Peyer's patch (tissue), 4 donors: Measurements from ENCODE around the gene DMC1. TPM values are rescaled to one million over a fixed set of nuclear protein-coding genes. Genes with fewer than 3 reads are reported as not detected.

Experiments used
- DNase-seq, 3 donors: peaks; one replicate each; pipeline ENCODE4 v3.0.0-alpha.2; 2017 to 2019
- H3K27ac ChIP-seq, 4 donors: fragments of 200-600 bp; sonication (generic); one replicate each; pipeline ENCODE4 v1.5.1; 2016 to 2019
- H3K27me3 ChIP-seq, 2 donors: fragments of 200-600 bp; sonication (generic); one replicate each; pipeline ENCODE4 v1.5.1; 2019
- H3K36me3 ChIP-seq, 3 donors: fragments of 200-600 bp; sonication (generic); one replicate each; pipeline ENCODE4 v1.5.1; 2016 to 2019
- H3K4me1 ChIP-seq, 4 donors: fragments of 200-600 bp; sonication (generic); one replicate each; pipeline ENCODE4 v1.5.1; 2016 to 2019
- H3K4me3 ChIP-seq, 4 donors: fragments of 200-600 bp; sonication (generic); 1 replicate in 3 of 4; 2 replicates in 1 of 4; pipeline ENCODE4 v1.5.1; 2016 to 2019; ENCODE audit warnings: mild to moderate bottlenecking in 1 of 4
- H3K9me3 ChIP-seq, 4 donors: fragments of 200-600 bp; sonication (generic); one replicate each; pipeline ENCODE4 v1.5.1; 2016 to 2019; ENCODE audit warnings: mild to moderate bottlenecking in 1 of 4
- CTCF ChIP-seq, 6 experiments: fragments of 450-650 bp in 4 of 6; fragments of 200-600 bp in 2 of 6; sonication (generic) in 1 of 6; IDR thresholded peaks; one replicate each; pipeline ENCODE4 v1.5.1; 2017 to 2019; ENCODE audit warnings: antibody characterized with exemption in 6 of 6, mild to moderate bottlenecking in 3 of 6, moderate library complexity in 1 of 6
- POLR2A ChIP-seq, 2 donors: fragments of 450-650 bp; IDR thresholded peaks; one replicate each; pipeline ENCODE4 v1.5.1; 2017; ENCODE audit warnings: antibody characterized with exemption in 2 of 2, mild to moderate bottlenecking in 2 of 2, moderate library complexity in 2 of 2
- total RNA-seq, 4 donors: library from RNA; depleted of rRNA; stranded (reverse); fragments of >200 nt; gene quantifications; one replicate each; pipeline ENCODE4 v1.1.0, GENCODE V29; 2016

The DMC1 gene
- total RNA-seq, 4 donors from 2014 or later, result 4.2 TPM; not detected in 3

- Histone ChIP-seq H3K4me1 (peaks cover 0 to 7% (median under 1%) of the 10 kb centered on the region in 4 donors), H3K4me3 (no peak overlapping the region), H3K36me3 (no peaks in the 10 kb centered on the region), H3K27me3 (no peaks in the 10 kb centered on the region), H3K9me3 (no peaks in the 10 kb centered on the region), H3K27ac (no peak overlapping the region)
- no peak for DNase-seq
- no peak for TF ChIP-seq POLR2A (IDR thresholded peaks at IDR 0.05)
- TF ChIP-seq CTCF (IDR thresholded peaks at IDR 0.05), result no peak
Observed at GRCh38 chr22:38565441-38565840, 4.5 kb downstream of the DMC1 start.

GRCh38 chr22:38564669-38565068 lies 5.3 kb downstream of the DMC1 start:
- Histone ChIP-seq H3K4me1 (peaks cover 0 to 5% (median 0%) of the 10 kb centered on the region in 4 donors), H3K27ac (no peak overlapping the region), H3K27me3 (no peaks in the 10 kb centered on the region), H3K36me3 (no peaks in the 10 kb centered on the region), H3K9me3 (no peaks in the 10 kb centered on the region), H3K4me3 (no peak overlapping the region)
- DNase-seq, result no peak
- no peak for TF ChIP-seq POLR2A (IDR thresholded peaks at IDR 0.05)
- no peak for TF ChIP-seq CTCF (IDR thresholded peaks at IDR 0.05)

- DNase-seq, result no peak
- Histone ChIP-seq H3K27me3 (no peaks in the 10 kb centered on the region), H3K4me1 (no peaks in the 10 kb centered on the region), H3K36me3 (no peaks in the 10 kb centered on the region), H3K27ac (no peak overlapping the region), H3K4me3 (no peak overlapping the region), H3K9me3 (no peaks in the 10 kb centered on the region)
- TF ChIP-seq CTCF (IDR thresholded peaks at IDR 0.05), result no peak
- TF ChIP-seq POLR2A (IDR thresholded peaks at IDR 0.05), result no peak
Observed at GRCh38 chr22:38554281-38554680, 15.7 kb downstream of the DMC1 start.

- H3K27ac ChIP-seq, result no peak overlapping the region
- no peak for DNase-seq
- H3K36me3 ChIP-seq, result no peaks in the 10 kb centered on the region
- H3K4me3 ChIP-seq, result no peak overlapping the region
- no peaks in the 10 kb centered on the region for H3K4me1 ChIP-seq
- no peaks in the 10 kb centered on the region for H3K27me3 ChIP-seq
- H3K9me3 ChIP-seq, result no peaks in the 10 kb centered on the region
- TF ChIP-seq CTCF (IDR thresholded peaks at IDR 0.05) (no peak), POLR2A (IDR thresholded peaks at IDR 0.05) (no peak)
Observed at GRCh38 chr22:38549101-38549894, 20.7 kb downstream of the DMC1 start.

GRCh38 chr22:38540701-38541100 lies 29.3 kb downstream of the DMC1 start:
- no peaks in the 10 kb centered on the region for H3K36me3 ChIP-seq
- peaks cover 0 to 3% (median 0%) of the 10 kb centered on the region in 4 donors for H3K9me3 ChIP-seq
- no peak for TF ChIP-seq CTCF (IDR thresholded peaks at IDR 0.05)
- TF ChIP-seq POLR2A (IDR thresholded peaks at IDR 0.05), result no peak
- H3K4me3 ChIP-seq, result no peak overlapping the region
- no peaks in the 10 kb centered on the region for H3K27me3 ChIP-seq
- no peaks in the 10 kb centered on the region for H3K4me1 ChIP-seq
- no peak for DNase-seq
- no peak overlapping the region for H3K27ac ChIP-seq
